HL-60 (cell line): Measurements from ENCODE around the gene RPH3AL.

Experiments used
- DNase-seq, 2 experiments: peaks; one replicate each; pipeline ENCODE4 v3.0.0-alpha.2; 2010 to 2020; ENCODE audit warnings: low read depth in 1 of 2, low spot score in 1 of 2
- H3K27ac ChIP-seq: fragments of 250-450 bp; sonication (Bioruptor Pico); replicated peaks from 2 replicates; pipeline ENCODE4 v1.5.1; 2020; ENCODE audit warnings: mild to moderate bottlenecking, moderate library complexity
- H3K27me3 ChIP-seq: fragments of 250-450 bp; sonication (Bioruptor Pico); 2 replicates; pipeline ENCODE4 v1.5.1; 2021; ENCODE audit warnings: mild to moderate bottlenecking, moderate library complexity; ENCODE audit not compliant: insufficient read depth, poor library complexity, severe bottlenecking
- H3K4me3 ChIP-seq: replicated peaks from 2 replicates; pipeline ENCODE4 v1.5.1; 2011; ENCODE audit warnings: mild to moderate bottlenecking, control low read depth, low read length; ENCODE audit not compliant: insufficient read depth
- CTCF ChIP-seq: IDR thresholded peaks from one replicate; pipeline ENCODE4 v1.5.1; 2011; ENCODE audit warnings: low read length, control low read depth, inconsistent platforms; ENCODE audit not compliant: insufficient read depth
- GABPA ChIP-seq: IDR thresholded peaks from 2 replicates; pipeline ENCODE4 v1.6.1; 2012; ENCODE audit warnings: low read depth
- POLR2AphosphoS5 ChIP-seq: IDR thresholded peaks from 2 replicates; pipeline ENCODE4 v1.6.1; 2012; ENCODE audit warnings: low read depth
- REST ChIP-seq: IDR thresholded peaks from 2 replicates; pipeline ENCODE4 v1.6.1; 2012; ENCODE audit warnings: low read depth; ENCODE audit not compliant: insufficient replicate concordance
- SPI1 ChIP-seq: IDR thresholded peaks from 2 replicates; pipeline ENCODE4 v1.6.1; 2012; ENCODE audit warnings: low read depth, mild to moderate bottlenecking, borderline replicate concordance

Gene RPH3AL

GRCh38 chr17:289409-289808, 63.2 kb downstream of the RPH3AL start:
- Histone ChIP-seq H3K27ac (no peak overlapping the region), H3K4me3 (no peak overlapping the region), H3K27me3 (no peaks in the 10 kb centered on the region)
- TF ChIP-seq GABPA (no peak), CTCF (no peak), SPI1 (no peak), REST (no peak), POLR2AphosphoS5 (no peak)
- no peak for DNase-seq

- TF ChIP-seq GABPA = no peak
- no peak for TF ChIP-seq CTCF
- TF ChIP-seq SPI1 = no peak
- no peak for TF ChIP-seq POLR2AphosphoS5
- TF ChIP-seq REST = no peak
- Histone ChIP-seq H3K4me3 (no peak overlapping the region), H3K27me3 (no peaks in the 10 kb centered on the region), H3K27ac (no peak overlapping the region)
- no peak for DNase-seq
Observed at GRCh38 chr17:288802-289356, 63.7 kb downstream of the RPH3AL start.

- Histone ChIP-seq H3K4me3 (no peak overlapping the region), H3K27ac (no peak overlapping the region), H3K27me3 (no peaks in the 10 kb centered on the region)
- TF ChIP-seq POLR2AphosphoS5 (no peak), SPI1 (no peak), CTCF (no peak), REST (no peak), GABPA (no peak)
- DNase-seq = no peak
Observed at GRCh38 chr17:286571-286970, 66.0 kb downstream of the RPH3AL start.
